GM12865 (cell line): ENCODE measurements around the gene BUB1.

Source experiments
- DNase-seq: peaks from one replicate; pipeline ENCODE4 v3.0.0; 2010; ENCODE audit warnings: low read depth
- H3K4me3 ChIP-seq: 2 replicates; pipeline ENCODE4 v1.5.1; 2011; ENCODE audit warnings: mild to moderate bottlenecking, low read depth, low read length, control low read depth
- CTCF ChIP-seq: IDR thresholded peaks from 2 replicates; pipeline ENCODE4 v1.5.1; 2011; ENCODE audit warnings: low read length, control low read depth, low read depth, inconsistent platforms; ENCODE audit not compliant: insufficient read depth; ENCODE audit errors: missing control alignments

Gene BUB1

GRCh38 chr2:110657724-110658305, 20.0 kb downstream of the BUB1 start:
- no peak for TF ChIP-seq CTCF
- DNase-seq = no peak
- no peak overlapping the region for H3K4me3 ChIP-seq

GRCh38 chr2:110655701-110656100, 22.2 kb downstream of the BUB1 start:
- no peak for DNase-seq
- TF ChIP-seq CTCF = no peak
- no peak overlapping the region for H3K4me3 ChIP-seq

GRCh38 chr2:110653861-110654260, 24.0 kb downstream of the BUB1 start:
- no peak for TF ChIP-seq CTCF
- no peak for DNase-seq
- H3K4me3 ChIP-seq = no peak overlapping the region

GRCh38 chr2:110650346-110650745, 27.5 kb downstream of the BUB1 start:
- no peak for DNase-seq
- TF ChIP-seq CTCF = no peak
- H3K4me3 ChIP-seq = no peak overlapping the region

DNA sequence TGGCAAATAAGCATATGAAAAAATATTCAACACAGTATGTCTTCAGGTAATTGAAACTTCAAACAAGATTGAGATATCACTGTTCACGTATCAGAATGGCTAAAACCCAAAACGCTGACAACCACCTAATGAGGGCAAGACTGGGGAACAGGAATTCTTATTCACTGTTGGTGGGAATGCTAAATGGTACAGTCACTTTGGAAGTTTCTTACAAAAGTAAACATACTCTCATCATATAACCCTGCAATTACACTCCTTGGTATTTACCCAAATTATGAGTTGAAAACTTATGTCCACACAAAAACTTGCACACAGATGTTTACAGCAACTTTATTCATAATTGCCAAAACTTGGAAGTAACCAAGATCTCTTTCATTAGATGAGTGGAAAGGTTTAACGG, 30.1 kb downstream of the BUB1 start:
- no peak for DNase-seq
- TF ChIP-seq CTCF = no peak
- no peak overlapping the region for H3K4me3 ChIP-seq

DNA sequence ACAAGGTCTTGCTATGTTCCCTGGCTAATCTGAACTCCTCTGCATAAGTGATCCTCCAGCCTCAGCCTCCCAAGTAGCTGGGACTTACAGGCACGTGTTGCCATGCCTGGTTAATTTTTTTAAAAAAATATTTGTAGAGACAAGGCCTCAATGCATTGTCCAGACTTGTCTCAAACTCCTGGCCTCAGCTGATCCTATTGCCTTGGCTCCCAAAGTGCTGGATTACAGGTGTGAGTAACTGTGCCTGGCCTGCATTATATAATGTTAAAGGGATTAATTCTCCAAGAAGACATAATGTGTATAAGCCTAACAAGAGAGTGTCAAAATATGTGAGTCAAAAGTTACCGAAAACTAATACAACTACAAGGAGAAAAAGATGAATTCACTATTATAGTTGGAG, 32.2 kb downstream of the BUB1 start:
- DNase-seq = no peak
- TF ChIP-seq CTCF = no peak
- H3K4me3 ChIP-seq = no peak overlapping the region

DNA sequence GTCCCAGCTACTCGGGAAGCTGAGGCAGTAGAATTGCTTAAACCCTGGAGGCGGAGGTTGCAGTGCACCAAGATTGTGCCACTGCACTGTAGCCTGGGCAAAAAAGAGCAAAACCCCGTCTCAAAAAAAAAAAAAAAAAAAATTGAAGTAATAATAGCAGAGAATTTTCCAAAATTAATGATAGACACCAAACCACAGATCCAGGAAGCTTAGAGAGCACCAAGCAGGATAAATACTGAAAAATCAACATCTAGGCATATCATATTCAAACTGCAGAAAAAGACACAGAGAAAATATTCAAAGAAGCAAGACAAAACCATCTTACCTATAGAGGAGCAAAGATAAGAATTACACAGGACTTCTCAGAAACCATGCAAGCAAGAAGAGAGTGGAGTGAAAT, 33.5 kb downstream of the BUB1 start:
- DNase-seq = no peak
- no peak for TF ChIP-seq CTCF
- no peak overlapping the region for H3K4me3 ChIP-seq
